Hepatocyte (in vitro differentiated cells): ENCODE data around the gene PDE11A. TPM values are rescaled to one million over a fixed set of nuclear protein-coding genes. Genes with fewer than 3 reads are reported as not detected.
"Not testable (repeated sequence)": the region's sequence is repeated elsewhere in the genome, so short reads cannot be mapped to it uniquely, and the experiment has no call there.

Source experiments
- DNase-seq: peaks from one replicate; pipeline ENCODE4 v3.0.0-alpha.2; 2016; ENCODE audit warnings: low spot score
- H2AFZ ChIP-seq: fragments of 200-600 bp; sonication (generic); 2 replicates; pipeline ENCODE4 v1.6.0; 2016; ENCODE audit warnings: antibody characterized with exemption, mild to moderate bottlenecking
- H3K27ac ChIP-seq: fragments of 200-600 bp; sonication (generic); 2 replicates; pipeline ENCODE4 v1.5.1; 2016; ENCODE audit warnings: mild to moderate bottlenecking
- H3K27me3 ChIP-seq: fragments of 200-600 bp; sonication (generic); 2 replicates; pipeline ENCODE4 v1.6.1; 2016
- H3K36me3 ChIP-seq: fragments of 200-600 bp; sonication (generic); replicated peaks from 2 replicates; pipeline ENCODE4 v1.5.1; 2016; ENCODE audit warnings: low read depth; ENCODE audit not compliant: insufficient read depth
- H3K4me1 ChIP-seq: fragments of 200-600 bp; sonication (generic); 2 replicates; pipeline ENCODE4 v1.5.1; 2016; ENCODE audit warnings: mild to moderate bottlenecking, moderate library complexity; ENCODE audit not compliant: insufficient read depth
- H3K4me2 ChIP-seq: fragments of 200-600 bp; sonication (generic); 2 replicates; pipeline ENCODE4 v1.6.0; 2016
- H3K4me3 ChIP-seq: fragments of 200-600 bp; sonication (generic); 2 replicates; pipeline ENCODE4 v1.5.1; 2016; ENCODE audit warnings: mild to moderate bottlenecking
- H3K79me2 ChIP-seq: fragments of 200-600 bp; sonication (generic); 2 replicates; pipeline ENCODE4 v1.6.0; 2017; ENCODE audit warnings: mild to moderate bottlenecking
- H3K9me2 ChIP-seq: fragments of 200-600 bp; sonication (generic); replicated peaks from 2 replicates; pipeline ENCODE4 v1.6.0; 2017; ENCODE audit warnings: mild to moderate bottlenecking; ENCODE audit not compliant: insufficient read depth
- H3K9me3 ChIP-seq: fragments of 200-600 bp; sonication (generic); 2 replicates; pipeline ENCODE4 v1.5.1; 2016; ENCODE audit warnings: low read depth, mild to moderate bottlenecking
- H4K20me1 ChIP-seq: fragments of 200-600 bp; sonication (generic); 2 replicates; pipeline ENCODE4 v1.6.0; 2016; ENCODE audit warnings: mild to moderate bottlenecking; ENCODE audit not compliant: insufficient read depth, poor library complexity, severe bottlenecking
- EZH2 ChIP-seq: fragments of 200-600 bp; sonication (generic); IDR thresholded peaks from 2 replicates; pipeline ENCODE4 v1.6.1; 2016; ENCODE audit warnings: antibody characterized with exemption, mild to moderate bottlenecking, borderline replicate concordance
- EZH2phosphoT487 ChIP-seq: fragments of 200-600 bp; sonication (generic); IDR thresholded peaks from one replicate; pipeline ENCODE4 v1.6.1; 2018; ENCODE audit warnings: antibody characterized with exemption, mild to moderate bottlenecking, low read depth, moderate library complexity; ENCODE audit not compliant: unreplicated experiment, severe bottlenecking
- WGBS: methylation state at CpG from one replicate; pipeline ENCODE4 v1.1.6; 2016; ENCODE audit warnings: low lambda C conversion rate; ENCODE audit errors: missing lambda C conversion rate; 5-methylcytosine and 5-hydroxymethylcytosine counted together
- polyA plus RNA-seq: library from polyadenylated mRNA; unstranded; fragments of >200 nt; fragmentation: Nextera tagmentation; extraction: Ambion mirVana; gene quantifications from 2 replicates; pipeline ENCODE4 v1.2.1, GENCODE V29; 2016
- total RNA-seq: library from RNA; depleted of rRNA; stranded (reverse); fragments of >200 nt; gene quantifications from 2 replicates; pipeline ENCODE4 v1.2.3, GENCODE V29; 2014
- TF ChIP-seq, protein P1 (sequence below): fragments of 200-600 bp; sonication (generic); IDR thresholded peaks from 2 replicates; pipeline ENCODE4 v1.5.1; 2016; ENCODE audit warnings: antibody characterized with exemption, mild to moderate bottlenecking; ENCODE audit not compliant: poor library complexity

Gene PDE11A
- total and polyA plus RNA-seq, 2 experiments from 2014 or later: 0.71 to 1.9 TPM

DNA sequence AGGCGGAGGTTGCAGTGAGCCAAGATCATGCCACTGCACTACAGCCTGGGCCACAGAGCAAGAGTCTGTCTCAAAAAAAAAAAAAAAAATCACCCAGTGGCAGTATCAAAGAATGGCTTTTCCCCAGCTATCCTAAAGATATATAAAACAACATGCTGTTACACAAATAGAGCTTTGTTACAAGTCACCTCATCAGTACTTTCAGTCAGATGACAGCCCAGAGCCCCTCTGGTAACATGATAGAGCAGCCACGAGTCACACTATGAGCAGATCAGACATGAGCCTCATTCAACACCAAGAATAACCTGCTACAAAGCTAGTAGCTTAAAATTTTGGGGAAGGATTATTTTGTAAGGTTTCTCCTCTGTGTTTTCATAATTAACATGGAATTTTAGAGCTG lies 25.2 kb downstream of the PDE11A start:
- no peaks in the 10 kb centered on the region for H3K36me3 ChIP-seq
- DNase-seq: no peak
- no peak overlapping the region for H2AFZ ChIP-seq
- H3K27ac ChIP-seq: no peak overlapping the region
- no peaks in the 10 kb centered on the region for H3K9me3 ChIP-seq
- no peak overlapping the region for H3K4me3 ChIP-seq
- no peaks in the 10 kb centered on the region for H4K20me1 ChIP-seq
- TF ChIP-seq EZH2phosphoT487: no peak
- TF ChIP-seq, protein P1, sequence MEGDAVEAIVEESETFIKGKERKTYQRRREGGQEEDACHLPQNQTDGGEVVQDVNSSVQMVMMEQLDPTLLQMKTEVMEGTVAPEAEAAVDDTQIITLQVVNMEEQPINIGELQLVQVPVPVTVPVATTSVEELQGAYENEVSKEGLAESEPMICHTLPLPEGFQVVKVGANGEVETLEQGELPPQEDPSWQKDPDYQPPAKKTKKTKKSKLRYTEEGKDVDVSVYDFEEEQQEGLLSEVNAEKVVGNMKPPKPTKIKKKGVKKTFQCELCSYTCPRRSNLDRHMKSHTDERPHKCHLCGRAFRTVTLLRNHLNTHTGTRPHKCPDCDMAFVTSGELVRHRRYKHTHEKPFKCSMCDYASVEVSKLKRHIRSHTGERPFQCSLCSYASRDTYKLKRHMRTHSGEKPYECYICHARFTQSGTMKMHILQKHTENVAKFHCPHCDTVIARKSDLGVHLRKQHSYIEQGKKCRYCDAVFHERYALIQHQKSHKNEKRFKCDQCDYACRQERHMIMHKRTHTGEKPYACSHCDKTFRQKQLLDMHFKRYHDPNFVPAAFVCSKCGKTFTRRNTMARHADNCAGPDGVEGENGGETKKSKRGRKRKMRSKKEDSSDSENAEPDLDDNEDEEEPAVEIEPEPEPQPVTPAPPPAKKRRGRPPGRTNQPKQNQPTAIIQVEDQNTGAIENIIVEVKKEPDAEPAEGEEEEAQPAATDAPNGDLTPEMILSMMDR: no peak
- no peak for TF ChIP-seq EZH2
- 90% methylated on average over 2 of the region's 2 CpGs for WGBS
- no peak overlapping the region for H3K4me2 ChIP-seq
- no peaks in the 10 kb centered on the region for H3K4me1 ChIP-seq
- H3K27me3 ChIP-seq: no peaks in the 10 kb centered on the region
- no peaks in the 10 kb centered on the region for H3K79me2 ChIP-seq
- no peaks in the 10 kb centered on the region for H3K9me2 ChIP-seq

DNA sequence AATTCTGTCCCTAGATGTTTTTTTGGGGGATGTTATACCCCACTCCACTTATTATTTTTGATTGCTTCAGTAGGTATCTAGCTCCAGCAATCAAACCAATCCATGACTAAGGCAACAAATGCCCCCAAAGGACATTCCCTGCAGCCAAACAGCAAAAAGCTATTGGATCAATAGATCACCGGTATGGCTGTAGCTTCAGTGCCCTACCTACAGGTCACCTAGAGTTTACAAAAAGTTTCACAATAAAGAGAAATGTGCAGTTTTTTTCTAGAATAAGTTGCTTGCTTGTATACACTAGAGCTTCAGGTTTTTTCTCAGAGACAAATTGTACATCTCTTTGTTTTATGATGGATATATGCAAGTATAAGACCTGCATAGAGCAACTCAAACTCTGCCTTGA lies 27.7 kb downstream of the PDE11A start:
- Histone ChIP-seq H3K79me2 (no peaks in the 10 kb centered on the region), H3K4me1 (no peaks in the 10 kb centered on the region), H3K36me3 (no peaks in the 10 kb centered on the region), H3K9me3 (no peaks in the 10 kb centered on the region), H3K27ac (no peak overlapping the region), H2AFZ (no peak overlapping the region), H3K9me2 (no peaks in the 10 kb centered on the region), H3K27me3 (no peaks in the 10 kb centered on the region), H3K4me3 (no peak overlapping the region), H3K4me2 (no peak overlapping the region), H4K20me1 (no peaks in the 10 kb centered on the region)
- TF ChIP-seq EZH2 (no peak), EZH2phosphoT487 (no peak)
- TF ChIP-seq, protein P1: no peak
- 75% methylated on average over 1 of the region's 1 CpG for WGBS
- DNase-seq: no peak

DNA sequence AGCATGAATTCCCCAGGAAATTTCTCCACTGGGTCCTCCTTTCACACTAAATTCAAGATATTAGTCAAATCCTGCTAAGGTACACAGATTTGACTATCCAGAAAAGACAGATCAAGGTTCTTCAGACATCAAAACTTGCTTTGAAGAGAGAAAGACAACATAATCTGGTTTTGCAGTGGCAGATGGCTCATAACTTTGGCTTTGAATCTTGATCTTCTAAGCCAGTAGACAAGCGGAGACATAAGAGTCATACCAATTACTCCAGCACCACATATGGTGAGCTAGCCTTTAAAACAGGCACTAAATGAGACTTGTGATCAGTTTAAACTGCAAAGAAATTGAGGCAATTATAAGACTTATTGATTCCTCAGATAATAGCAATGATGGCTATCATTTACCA lies 29.3 kb downstream of the PDE11A start:
- 90% methylated on average over 1 of the region's 1 CpG for WGBS
- Histone ChIP-seq H3K27ac (no peak overlapping the region), H3K36me3 (no peaks in the 10 kb centered on the region), H3K9me3 (no peaks in the 10 kb centered on the region), H4K20me1 (no peaks in the 10 kb centered on the region), H2AFZ (no peak overlapping the region), H3K79me2 (no peaks in the 10 kb centered on the region), H3K4me3 (no peak overlapping the region), H3K4me1 (no peaks in the 10 kb centered on the region), H3K27me3 (no peaks in the 10 kb centered on the region), H3K9me2 (no peaks in the 10 kb centered on the region), H3K4me2 (no peak overlapping the region)
- no peak for TF ChIP-seq EZH2
- no peak for TF ChIP-seq EZH2phosphoT487
- TF ChIP-seq, protein P1: no peak
- no peak for DNase-seq

DNA sequence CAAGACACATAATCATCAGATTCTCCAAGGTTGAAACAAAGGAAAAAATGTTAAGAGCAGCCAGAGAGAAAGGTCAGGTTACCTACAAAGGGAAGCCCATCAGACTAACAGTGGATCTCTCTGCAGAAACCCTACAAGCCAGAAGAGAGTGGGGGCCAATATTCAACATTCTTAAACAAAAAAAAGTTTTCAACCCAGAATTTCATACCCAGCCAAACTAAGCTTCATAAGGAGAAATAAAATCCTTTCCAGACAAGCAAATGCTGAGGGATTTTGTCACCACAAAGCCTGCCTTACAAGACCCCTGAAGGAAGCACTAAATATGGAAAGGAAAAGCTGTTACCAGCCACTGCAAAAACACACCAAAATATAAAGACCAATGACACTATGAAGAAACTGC lies 39.0 kb downstream of the PDE11A start:
- H3K27me3 ChIP-seq, H3K27ac ChIP-seq, H3K79me2 ChIP-seq, H3K4me1 ChIP-seq, H4K20me1 ChIP-seq, H3K36me3 ChIP-seq, H2AFZ ChIP-seq, DNase-seq, H3K4me2 ChIP-seq, H3K9me3 ChIP-seq, H3K4me3 ChIP-seq, H3K9me2 ChIP-seq: not testable (repeated sequence)
